ENCODE measurements around the gene EPB41L1. TPM values are rescaled to one million over a fixed set of nuclear protein-coding genes. Genes with fewer than 3 reads are reported as not detected.

Gene EPB41L1
- total and polyA plus RNA-seq, 10 donors = 1.5 to 18.6 (median 12.0) TPM

DNA sequence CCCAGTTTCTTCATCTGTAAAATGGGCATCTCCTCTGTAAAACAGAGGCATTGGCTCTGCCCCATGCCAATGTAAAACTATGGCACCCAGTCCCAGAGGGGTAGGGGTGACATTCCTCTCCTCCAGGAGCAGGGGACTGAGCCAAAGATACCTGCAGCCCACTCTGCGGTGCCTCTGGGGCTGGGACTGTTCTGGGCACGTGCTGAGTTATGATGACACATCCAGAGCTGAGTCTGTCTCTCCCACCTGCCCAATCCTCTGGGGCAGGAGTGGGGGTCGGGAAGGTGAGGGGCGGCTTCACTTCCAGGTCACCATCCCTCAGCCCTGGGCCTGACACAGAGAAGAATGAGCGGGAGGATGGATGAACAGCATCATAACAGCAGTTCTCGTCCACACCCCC is 111.6 kb downstream of the EPB41L1 start:
- Histone ChIP-seq H3K27me3 (replicated peaks in 1 of 7) (no peaks in the 10 kb centered on the region), H3K4me1 (peaks cover 0 to 6% (median 0%) of the 10 kb centered on the region in 6 donors), H3K27ac (no peak overlapping the region), H3K4me3 (no peak overlapping the region), H3K9me3 (no peaks in the 10 kb centered on the region), H3K36me3 (no peaks in the 10 kb centered on the region)
- WGBS, 5 donors = 80 to 95% (median 89%) methylated on average over 5 to 6 of the region's 6 CpGs
- intact Hi-C loops (cut with DNase I; ENCODE audit: low total_unique reads) = no loop called here
- TF ChIP-seq, protein P1, sequence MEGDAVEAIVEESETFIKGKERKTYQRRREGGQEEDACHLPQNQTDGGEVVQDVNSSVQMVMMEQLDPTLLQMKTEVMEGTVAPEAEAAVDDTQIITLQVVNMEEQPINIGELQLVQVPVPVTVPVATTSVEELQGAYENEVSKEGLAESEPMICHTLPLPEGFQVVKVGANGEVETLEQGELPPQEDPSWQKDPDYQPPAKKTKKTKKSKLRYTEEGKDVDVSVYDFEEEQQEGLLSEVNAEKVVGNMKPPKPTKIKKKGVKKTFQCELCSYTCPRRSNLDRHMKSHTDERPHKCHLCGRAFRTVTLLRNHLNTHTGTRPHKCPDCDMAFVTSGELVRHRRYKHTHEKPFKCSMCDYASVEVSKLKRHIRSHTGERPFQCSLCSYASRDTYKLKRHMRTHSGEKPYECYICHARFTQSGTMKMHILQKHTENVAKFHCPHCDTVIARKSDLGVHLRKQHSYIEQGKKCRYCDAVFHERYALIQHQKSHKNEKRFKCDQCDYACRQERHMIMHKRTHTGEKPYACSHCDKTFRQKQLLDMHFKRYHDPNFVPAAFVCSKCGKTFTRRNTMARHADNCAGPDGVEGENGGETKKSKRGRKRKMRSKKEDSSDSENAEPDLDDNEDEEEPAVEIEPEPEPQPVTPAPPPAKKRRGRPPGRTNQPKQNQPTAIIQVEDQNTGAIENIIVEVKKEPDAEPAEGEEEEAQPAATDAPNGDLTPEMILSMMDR (IDR thresholded peaks at IDR 0.05 in 8 of 11, conservative IDR thresholded peaks at IDR 0.05 in 3 of 11) = no peak
- TF ChIP-seq POLR2AphosphoS5 (IDR thresholded peaks at IDR 0.05) (no peak), POLR2A (IDR thresholded peaks at IDR 0.05) (no peak)
- DNase-seq = no peak

DNA sequence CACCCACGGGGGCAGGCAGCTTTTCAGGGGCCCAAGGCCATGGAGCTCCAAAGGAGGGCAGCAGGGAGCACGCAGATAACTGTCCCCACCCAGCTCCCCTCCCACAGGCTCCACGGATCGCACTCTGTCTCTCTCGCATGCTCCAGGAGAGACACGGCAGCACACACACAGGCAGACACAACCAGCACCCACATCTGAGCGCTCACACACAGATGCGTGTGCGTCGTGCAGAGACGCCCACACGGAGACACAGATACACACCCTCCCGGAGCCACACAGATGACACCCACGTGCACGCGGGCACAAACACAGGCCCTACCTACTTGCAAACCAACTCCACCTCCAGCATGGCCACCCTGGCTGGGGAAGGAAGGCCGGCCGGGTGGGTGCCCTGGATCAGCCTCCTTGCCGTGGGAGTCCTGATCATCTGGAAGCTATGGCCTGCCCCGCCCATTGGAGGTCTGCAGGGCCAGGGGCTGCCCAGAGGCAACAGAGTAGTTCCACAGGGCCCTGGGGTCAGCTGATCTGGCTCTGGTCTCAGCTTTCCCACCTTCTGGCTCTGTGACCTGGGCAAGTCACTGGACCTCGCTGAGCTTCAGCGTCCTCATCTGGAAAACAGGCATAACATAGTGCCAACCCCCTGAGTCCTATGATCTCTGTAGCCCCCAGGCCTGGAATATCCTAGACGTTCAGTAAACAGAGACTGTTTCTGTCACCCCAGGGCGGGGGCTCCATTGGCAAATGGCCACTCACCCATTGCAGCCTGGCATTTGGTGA is 113.3 kb downstream of the EPB41L1 start:
- Histone ChIP-seq H3K27me3 (replicated peaks in 1 of 7) (no peaks in the 10 kb centered on the region), H3K9me3 (no peaks in the 10 kb centered on the region), H3K27ac (no peak overlapping the region), H3K4me3 (no peak overlapping the region), H3K4me1 (peaks cover 0 to 7% (median 0%) of the 10 kb centered on the region in 6 donors), H3K36me3 (no peaks in the 10 kb centered on the region)
- 82 to 90% (median 87%) methylated on average over 20 to 24 of the region's 24 CpGs for WGBS, 5 donors
- intact Hi-C loops (cut with DNase I; ENCODE audit: low total_unique reads) = no loop called here
- TF ChIP-seq POLR2A (IDR thresholded peaks at IDR 0.05) (no peak), POLR2AphosphoS5 (IDR thresholded peaks at IDR 0.05) (no peak)
- TF ChIP-seq, protein P1 (IDR thresholded peaks at IDR 0.05 in 8 of 11, conservative IDR thresholded peaks at IDR 0.05 in 3 of 11) = no peak
- no peak for DNase-seq

DNA sequence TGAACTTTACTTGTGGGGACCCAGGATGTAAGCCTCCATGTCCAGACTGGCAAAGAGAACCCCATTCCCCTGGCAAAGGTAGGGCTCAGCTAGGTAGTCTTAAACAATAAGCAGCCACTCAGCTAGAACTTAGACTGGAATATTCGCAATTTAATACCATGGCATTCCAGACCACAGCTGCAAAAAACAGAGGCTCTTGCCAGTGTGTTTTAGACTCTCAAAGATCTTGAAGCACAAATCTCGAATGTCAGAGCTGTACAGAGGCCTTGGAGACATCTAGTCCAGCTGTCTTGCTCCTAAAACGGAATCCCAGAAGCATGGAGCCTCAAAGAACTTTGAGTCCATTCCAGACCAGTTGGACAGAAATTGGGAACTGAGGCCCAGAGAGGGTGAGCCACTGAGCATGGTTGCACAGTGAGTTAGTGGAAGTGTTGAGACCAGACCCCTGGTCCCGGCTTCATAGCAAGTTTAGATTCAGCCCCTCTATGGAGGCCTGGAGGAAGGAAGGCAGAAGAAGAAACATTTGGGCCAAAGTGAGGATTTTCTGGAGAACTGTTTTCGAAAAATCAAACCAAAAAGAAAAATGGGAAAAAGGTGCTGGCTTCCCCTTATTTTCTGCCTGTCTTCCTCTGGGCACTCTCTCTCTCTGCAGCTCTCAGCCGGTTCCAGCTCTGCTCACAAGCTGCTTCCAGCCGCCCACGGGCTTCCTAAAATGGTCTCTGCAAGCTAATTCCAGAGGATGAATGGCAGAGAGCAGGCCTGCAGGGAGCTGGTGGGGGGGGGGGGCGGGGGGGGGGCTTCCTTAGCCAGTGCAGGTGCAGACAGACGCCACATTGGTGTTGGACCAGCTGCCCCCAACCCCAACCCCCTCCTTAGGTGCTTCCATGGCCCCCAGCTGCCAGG is 114.2 kb downstream of the EPB41L1 start:
- Histone ChIP-seq H3K4me1 (peaks cover 0 to 7% (median 0%) of the 10 kb centered on the region in 6 donors), H3K27me3 (replicated peaks in 1 of 7) (peaks cover 0 to 5% (median 0%) of the 10 kb centered on the region in 7 donors), H3K9me3 (no peaks in the 10 kb centered on the region), H3K4me3 (no peak overlapping the region), H3K36me3 (no peaks in the 10 kb centered on the region), H3K27ac (no peak overlapping the region)
- WGBS, 5 donors = 65 to 77% (median 69%) methylated on average over 10 of the region's 10 CpGs
- intact Hi-C loops (cut with DNase I; ENCODE audit: low total_unique reads) = no loop called here
- TF ChIP-seq, protein P1 (IDR thresholded peaks at IDR 0.05 in 8 of 11, conservative IDR thresholded peaks at IDR 0.05 in 3 of 11) = no peak
- no peak for DNase-seq

DNA sequence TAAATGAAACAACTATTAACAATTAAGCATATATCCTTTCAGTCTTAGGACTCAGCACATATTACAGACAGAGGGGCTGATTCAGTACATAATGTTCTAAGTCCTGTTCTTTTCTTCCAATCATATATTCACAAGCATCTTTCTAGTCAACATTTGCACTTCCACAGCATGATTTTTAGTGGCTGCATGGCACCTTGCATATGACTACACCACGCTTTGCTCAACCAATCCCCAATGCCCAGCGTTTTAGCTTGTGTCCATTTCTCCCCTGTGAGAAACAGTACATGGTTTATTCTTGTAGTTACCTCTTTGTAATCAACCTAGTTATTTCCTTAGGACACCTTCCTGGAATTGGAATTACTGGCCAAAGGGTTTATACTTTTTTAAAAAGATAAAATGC is 115.0 kb downstream of the EPB41L1 start:
- intact Hi-C loops (cut with DNase I; ENCODE audit: low total_unique reads) = no loop called here
- Histone ChIP-seq H3K4me3 (no peak overlapping the region), H3K27ac (no peak overlapping the region), H3K27me3 (replicated peaks in 1 of 7) (peaks cover 0 to 11% (median 0%) of the 10 kb centered on the region in 7 donors), H3K4me1 (peaks cover 0 to 7% (median 0%) of the 10 kb centered on the region in 6 donors), H3K9me3 (no peaks in the 10 kb centered on the region), H3K36me3 (no peaks in the 10 kb centered on the region)
- TF ChIP-seq POLR2AphosphoS5 (IDR thresholded peaks at IDR 0.05) = no peak
- TF ChIP-seq POLR2A (IDR thresholded peaks at IDR 0.05) = no peak
- TF ChIP-seq, protein P1 (IDR thresholded peaks at IDR 0.05 in 8 of 11, conservative IDR thresholded peaks at IDR 0.05 in 3 of 11) = no peak
- WGBS, 5 donors = 82 to 94% (median 85%) methylated on average over 2 of the region's 2 CpGs
- DNase-seq = no peak

All from spleen (tissue), 11 donors.